HCT116 (cell line): ENCODE measurements around the gene MEIOB. TPM values are rescaled to one million over a fixed set of nuclear protein-coding genes. Genes with fewer than 3 reads are reported as not detected.

ENCODE experiments used
- ATAC-seq: fragments of 200-7000 bp; cut with Tn5 transposase; 2 replicates; pipeline ENCODE4 v1.9.1; 2020; ENCODE audit warnings: mild to moderate bottlenecking, moderate library complexity
- BruUV-seq: library from RNA; stranded (reverse); fragments of 400-500 nt; replicated peaks from 2 replicates; lab custom pipeline; 2021; lab: Mats Ljungman, UMichigan
- CTCF ChIA-PET: fragments of 300-600 bp; sonication (Branson Sonifier 250); formaldehyde crosslinking; loops from one replicate; lab custom pipeline; 2021; ENCODE audit warnings: antibody characterized with exemption; lab: Charles Lee
- POLR2A ChIA-PET: fragments of 300-600, 350-600 bp; sonication (Branson Sonifier 250); formaldehyde crosslinking; loops from one replicate; lab custom pipeline; 2021; ENCODE audit warnings: antibody characterized with exemption; lab: Charles Lee
- RAD21 ChIA-PET, 2 experiments: fragments of 300-600 bp; sonication (Branson Sonifier 250); formaldehyde crosslinking; loops; one replicate each; lab custom pipeline; 2023; ENCODE audit warnings: low total read pairs in 2 of 2; ENCODE audit not compliant: uncharacterized antibody in 2 of 2, unreplicated experiment in 2 of 2, low non-redundant PET in 1 of 2; lab: Charles Lee
- DNase-seq: peaks from one replicate; pipeline ENCODE4 v3.0.0-alpha.2; 2010; ENCODE audit warnings: low read depth, low spot score
- H2AFZ ChIP-seq: fragments of 200-600 bp; shearing (Covaris generic), sonication (generic); 2 replicates; pipeline ENCODE4 v1.6.1; 2017; ENCODE audit warnings: low read depth, mixed run types, mixed read lengths, antibody characterized with exemption, low read length; ENCODE audit not compliant: poor library complexity, severe bottlenecking
- H3K27ac ChIP-seq: 2 replicates; pipeline ENCODE4 v1.5.1; 2012; ENCODE audit warnings: low read depth, low read length
- H3K27me3 ChIP-seq: fragments of 200-600 bp; sonication (generic); 2 replicates; pipeline ENCODE4 v1.6.1; 2016; ENCODE audit warnings: mixed run types, low read length, mixed read lengths; ENCODE audit not compliant: insufficient read depth
- H3K36me3 ChIP-seq, 2 experiments: fragments of 200-500 bp in 1 of 2; fragments of 200-600 bp in 1 of 2; sonication (Bioruptor generic) in 1 of 2; sonication (generic) in 1 of 2; 2 replicates each; pipeline versions ENCODE4 v1.5.1 to v1.6.1; 2014 to 2016; ENCODE audit warnings: low read length in 2 of 2, inconsistent platforms in 1 of 2, mixed read lengths in 1 of 2, mixed run types in 1 of 2; ENCODE audit not compliant: insufficient read depth in 2 of 2, control insufficient read depth in 1 of 2
- H3K4me1 ChIP-seq, 2 experiments: fragments of 200-600 bp in 1 of 2; sonication (generic) in 1 of 2; 2 replicates each; pipeline versions ENCODE4 v1.5.1 to v1.6.1; 2012 to 2017; ENCODE audit warnings: low read length in 2 of 2, inconsistent platforms in 1 of 2, mild to moderate bottlenecking in 1 of 2, mixed read lengths in 1 of 2, mixed run types in 1 of 2, moderate library complexity in 1 of 2; ENCODE audit not compliant: insufficient read depth in 2 of 2, control insufficient read depth in 1 of 2
- H3K4me2 ChIP-seq: fragments of 200-600 bp; sonication (generic); 2 replicates; pipeline ENCODE4 v1.6.1; 2017; ENCODE audit warnings: mixed run types, low read length, mixed read lengths
- H3K4me3 ChIP-seq, 2 experiments: fragments of 200-600 bp in 1 of 2; sonication (generic) in 1 of 2; replicated peaks in 1 of 2; 2 replicates each; pipeline ENCODE4 v1.5.1; 2011 to 2016; ENCODE audit warnings: low read length in 2 of 2, control low read depth in 1 of 2, low read depth in 1 of 2, mild to moderate bottlenecking in 1 of 2, mixed read lengths in 1 of 2, mixed run types in 1 of 2
- H3K79me2 ChIP-seq: fragments of 200-600 bp; sonication (generic); 2 replicates; pipeline ENCODE4 v1.6.1; 2017; ENCODE audit warnings: mild to moderate bottlenecking, mixed run types, low read length, moderate library complexity, mixed read lengths; ENCODE audit not compliant: insufficient read depth
- H3K9ac ChIP-seq: fragments of 200-600 bp; sonication (generic); 2 replicates; pipeline ENCODE4 v1.6.1; 2016; ENCODE audit warnings: low read length, mixed read lengths
- H3K9me2 ChIP-seq: fragments of 200-600 bp; sonication (generic), shearing (Covaris generic); 2 replicates; pipeline ENCODE4 v1.6.1; 2017; ENCODE audit warnings: mixed run types, mild to moderate bottlenecking, moderate library complexity; ENCODE audit not compliant: insufficient read depth
- H3K9me3 ChIP-seq, 2 experiments: fragments of 200-500 bp in 1 of 2; fragments of 200-600 bp in 1 of 2; sonication (Bioruptor generic) in 1 of 2; sonication (generic) in 1 of 2; 2 replicates each; pipeline ENCODE4 v1.6.1; 2014 to 2017; ENCODE audit warnings: low read length in 2 of 2, mixed read lengths in 2 of 2, inconsistent platforms in 1 of 2, low read depth in 1 of 2, mild to moderate bottlenecking in 1 of 2, mixed run types in 1 of 2, moderate library complexity in 1 of 2; ENCODE audit not compliant: control insufficient read depth in 1 of 2, insufficient read depth in 1 of 2
- H4K20me1 ChIP-seq: fragments of 200-600 bp; sonication (generic), shearing (Covaris generic); 2 replicates; pipeline ENCODE4 v1.6.1; 2017; ENCODE audit warnings: mixed run types, mild to moderate bottlenecking, moderate library complexity; ENCODE audit not compliant: insufficient read depth
- ATF3 ChIP-seq: IDR thresholded peaks from 2 replicates; pipeline ENCODE4 v1.6.1; 2012
- CBX3 ChIP-seq: IDR thresholded peaks from 2 replicates; pipeline ENCODE4 v1.6.1; 2012; ENCODE audit warnings: low read depth
- CTCF ChIP-seq, 3 experiments: fragments of 200-600 bp in 1 of 3; sonication (generic) in 1 of 3; IDR thresholded peaks in 2 of 3; conservative IDR thresholded peaks in 1 of 3; 2 replicates each; pipeline ENCODE4 v1.5.1; 2012 to 2017; ENCODE audit warnings: low read depth in 2 of 3, low read length in 2 of 3, antibody characterized with exemption in 1 of 3, borderline replicate concordance in 1 of 3, control low read depth in 1 of 3, mild to moderate bottlenecking in 1 of 3, mixed read lengths in 1 of 3, mixed run types in 1 of 3, moderate library complexity in 1 of 3; ENCODE audit not compliant: insufficient read depth in 1 of 3
- ELF1 ChIP-seq: IDR thresholded peaks from 2 replicates; pipeline ENCODE4 v1.6.1; 2012; ENCODE audit warnings: low read depth, borderline replicate concordance
- EZH2 ChIP-seq: fragments of 200-600 bp; sonication (generic); IDR thresholded peaks from 2 replicates; pipeline ENCODE4 v1.6.1; 2017; ENCODE audit warnings: antibody characterized with exemption, mixed run types
- POLR2A ChIP-seq: IDR thresholded peaks from 2 replicates; pipeline ENCODE4 v1.7.0; 2011; ENCODE audit warnings: borderline replicate concordance; ENCODE audit not compliant: insufficient read depth, insufficient read length; ENCODE audit errors: extremely low read depth
- POLR2AphosphoS5 ChIP-seq: IDR thresholded peaks from 2 replicates; pipeline ENCODE4 v1.6.1; 2011; ENCODE audit warnings: mild to moderate bottlenecking, low read depth, low read length, moderate library complexity
- RAD21 ChIP-seq: IDR thresholded peaks from 2 replicates; pipeline ENCODE4 v1.6.1; 2012; ENCODE audit warnings: low read depth, mild to moderate bottlenecking
- SIN3A ChIP-seq: IDR thresholded peaks from 2 replicates; pipeline ENCODE4 v1.6.1; 2012; ENCODE audit warnings: low read depth
- SRF ChIP-seq: IDR thresholded peaks from 2 replicates; pipeline ENCODE4 v1.6.1; 2012; ENCODE audit warnings: low read depth
- TCF7L2 ChIP-seq: IDR thresholded peaks from 2 replicates; pipeline ENCODE4 v1.7.0; 2011; ENCODE audit warnings: borderline replicate concordance, inconsistent platforms; ENCODE audit not compliant: insufficient read depth, insufficient read length; ENCODE audit errors: extremely low read depth
- ZBTB33 ChIP-seq: IDR thresholded peaks from 2 replicates; pipeline ENCODE4 v1.6.1; 2011; ENCODE audit warnings: mild to moderate bottlenecking, low read length, moderate library complexity; ENCODE audit not compliant: insufficient replicate concordance; ENCODE audit errors: extremely low read depth
- ZFX ChIP-seq: fragments of 450-650 bp; IDR thresholded peaks from 2 replicates; pipeline ENCODE4 v1.6.1; 2017
- ZNF274 ChIP-seq: fragments of 200-500 bp; sonication (Bioruptor generic); IDR thresholded peaks from 2 replicates; pipeline ENCODE4 v1.6.1; 2014; ENCODE audit warnings: mild to moderate bottlenecking, low read depth, low read length, inconsistent platforms
- intact Hi-C: fragments of 100-400 bp; cut with micrococcal nuclease; formaldehyde crosslinking; loops from 2 replicates; pipeline ENCODE4 v1.10.0; 2022
- total RNA-seq: library from RNA; stranded (reverse); gene quantifications from one replicate; pipeline ENCODE4 v1.2.1, GENCODE V29; 2021; ENCODE audit not compliant: unreplicated experiment

MEIOB gene
- total RNA-seq, 1 experiment from 2014 or later, result 0.59 TPM

GRCh38 chr16:1830213-1830612, 41.8 kb downstream of the MEIOB start:
- no TSS peak for BruUV-seq
- intact Hi-C loops, result no loop called here
- Histone ChIP-seq H3K27me3 (no peaks in the 10 kb centered on the region), H3K36me3 (0 out of 4 replicates have a peak, but pooled peaks cover 0 to 7% of the 10 kb centered on the region in 2 experiments), H3K9ac (no peak overlapping the region), H3K4me3 (no peak overlapping the region), H3K4me2 (no peak overlapping the region), H3K27ac (no peak overlapping the region), H4K20me1 (peaks cover 5% of the 10 kb centered on the region; the same call in 1 of the 2 replicates), H3K9me3 (no peaks in the 10 kb centered on the region), H2AFZ (no peak overlapping the region), H3K4me1 (peaks cover 13 to 17% of the 10 kb centered on the region in 2 experiments), H3K9me2 (no peaks in the 10 kb centered on the region), H3K79me2 (peaks cover 33% of the 10 kb centered on the region)
- DNase-seq (no peak), ATAC-seq (no peak)
- ChIA-PET CTCF (no interaction called here), RAD21 (no interaction called here), POLR2A (no interaction called here)
- TF ChIP-seq POLR2A, result no peak
- TF ChIP-seq EZH2, result no peak
- TF ChIP-seq RAD21, result no peak
- no peak for TF ChIP-seq ZFX
- no peak for TF ChIP-seq ATF3
- no peak for TF ChIP-seq ZNF274
- TF ChIP-seq CTCF (IDR thresholded peaks at IDR 0.05 in 2 of 3, conservative IDR thresholded peaks at IDR 0.05 in 1 of 3; ENCODE audit: borderline replicate concordance in 1 of 3, insufficient read depth in 1 of 3, low read depth in 2 of 3, low read length in 2 of 3), result no peak
- no peak for TF ChIP-seq CBX3
- no peak for TF ChIP-seq ZBTB33
- no peak for TF ChIP-seq ELF1
- TF ChIP-seq TCF7L2, result no peak
- no peak for TF ChIP-seq POLR2AphosphoS5
- no peak for TF ChIP-seq SIN3A
- TF ChIP-seq SRF, result no peak
